Right lobe of liver (tissue), 6 donors: ENCODE data around the gene SLMAP. TPM values are rescaled to one million over a fixed set of nuclear protein-coding genes. Genes with fewer than 3 reads are reported as not detected.

Experiments
- ATAC-seq, 4 donors: fragments of 200-7000 bp; cut with Tn5 transposase; one replicate each; pipeline ENCODE4 v1.9.1; 2020; ENCODE audit warnings: mild to moderate bottlenecking in 4 of 4, moderate library complexity in 4 of 4
- DNase-seq, 3 donors: peaks; one replicate each; pipeline ENCODE4 v3.0.0-alpha.2; 2020
- H3K27ac ChIP-seq, 3 donors: fragments of 200-600 bp; one replicate each; pipeline ENCODE4 v1.8.0; 2022
- H3K27me3 ChIP-seq, 2 donors: fragments of 200-600 bp; one replicate each; pipeline ENCODE4 v1.8.0; 2022
- H3K36me3 ChIP-seq, 4 donors: fragments of 200-600 bp; sonication (generic) in 1 of 4; one replicate each; pipeline versions ENCODE4 v1.5.1 to v1.8.0; 2017 to 2022; ENCODE audit warnings: control low read depth in 1 of 4
- H3K4me1 ChIP-seq, 4 donors: fragments of 200-600 bp; sonication (generic) in 1 of 4; one replicate each; pipeline versions ENCODE4 v1.5.1 to v1.8.0; 2017 to 2022; ENCODE audit warnings: control low read depth in 1 of 4
- H3K4me3 ChIP-seq, 3 donors: fragments of 200-600 bp; one replicate each; pipeline ENCODE4 v1.8.0; 2022
- H3K9me3 ChIP-seq, 4 donors: fragments of 200-600 bp; sonication (generic) in 1 of 4; one replicate each; pipeline versions ENCODE4 v1.5.1 to v1.8.0; 2017 to 2022; ENCODE audit warnings: control low read depth in 1 of 4
- CTCF ChIP-seq, 4 donors: fragments of 200-600 bp in 3 of 4; fragments of 450-650 bp in 1 of 4; IDR thresholded peaks; one replicate each; pipeline versions ENCODE4 v1.5.1 to v1.8.0; 2016 to 2022; ENCODE audit warnings: antibody characterized with exemption in 4 of 4, mild to moderate bottlenecking in 2 of 4
- POLR2A ChIP-seq: fragments of 450-650 bp; IDR thresholded peaks from one replicate; pipeline ENCODE4 v1.6.1; 2017; ENCODE audit warnings: antibody characterized with exemption, mild to moderate bottlenecking
- WGBS: methylation state at CpG from one replicate; pipeline ENCODE4 v1.1.6; 2018; ENCODE audit warnings: low coverage, low lambda C conversion rate; ENCODE audit not compliant: insufficient coverage; ENCODE audit errors: missing lambda C conversion rate; 5-methylcytosine and 5-hydroxymethylcytosine counted together
- intact Hi-C, 2 donors: fragments of 100-400 bp; cut with DNase I; formaldehyde crosslinking; loops; one replicate each; pipeline versions ENCODE4 v1.11.2 to v1.14.1; 2022
- total RNA-seq, 6 experiments: library from RNA; depleted of rRNA in 2 of 6; stranded (reverse); fragments of >200 nt in 2 of 6; fragmentation: NEBNext Ultra II Directional in 3 of 6; extraction: Animal tissue kit (Norgen Biotek cat#: 25700) in 3 of 6; gene quantifications; one replicate each; pipeline versions ENCODE4 v1.1.0 to v1.2.4, GENCODE V29; 2016 to 2023
- donor health status: DM: no; HTN: yes; CAD: no.
- donor health status: DM: no; HTN: no; CAD: no.
- donor health status: DM: no; HTN: no; CAD: no.
- donor health status: DM: no; HTN: yes; CAD: no.
- donor health status: DM: no; HTN: yes; CAD: no.

The SLMAP gene
- total RNA-seq, 6 experiments from 2014 or later: 21.1 to 34.9 (median 25.1) TPM

DNA sequence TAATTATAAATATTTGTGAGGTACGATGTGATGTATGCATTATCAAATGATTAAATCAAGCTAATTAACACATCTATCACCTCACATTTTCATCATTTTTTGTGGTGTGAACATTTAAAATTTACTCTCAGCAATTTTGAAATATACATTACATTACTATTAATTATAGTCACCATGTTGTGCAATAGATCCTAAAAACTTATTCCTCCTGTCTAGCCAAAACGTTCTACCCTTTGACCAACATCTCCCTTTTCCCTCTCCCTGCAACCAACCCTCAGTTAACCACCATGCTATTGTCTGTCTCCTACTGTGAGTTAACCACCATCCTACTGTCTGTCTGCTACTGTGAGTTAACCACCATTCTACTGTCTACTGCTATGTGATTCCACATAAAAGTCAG is 20.7 kb upstream of the SLMAP start:
- Histone ChIP-seq H3K27me3 (no peaks in the 10 kb centered on the region), H3K36me3 (no peaks in the 10 kb centered on the region), H3K9me3 (no peaks in the 10 kb centered on the region), H3K4me3 (no peak overlapping the region), H3K4me1 (peaks cover 0 to 2% (median 0%) of the 10 kb centered on the region in 4 donors), H3K27ac (no peak overlapping the region)
- DNase-seq: no peak
- TF ChIP-seq POLR2A (no peak), CTCF (IDR thresholded peaks at IDR 0.05) (no peak)
- 61% methylated on average over 2 of the region's 2 CpGs for WGBS
- intact Hi-C loops: no loop called here
- no peak for ATAC-seq

DNA sequence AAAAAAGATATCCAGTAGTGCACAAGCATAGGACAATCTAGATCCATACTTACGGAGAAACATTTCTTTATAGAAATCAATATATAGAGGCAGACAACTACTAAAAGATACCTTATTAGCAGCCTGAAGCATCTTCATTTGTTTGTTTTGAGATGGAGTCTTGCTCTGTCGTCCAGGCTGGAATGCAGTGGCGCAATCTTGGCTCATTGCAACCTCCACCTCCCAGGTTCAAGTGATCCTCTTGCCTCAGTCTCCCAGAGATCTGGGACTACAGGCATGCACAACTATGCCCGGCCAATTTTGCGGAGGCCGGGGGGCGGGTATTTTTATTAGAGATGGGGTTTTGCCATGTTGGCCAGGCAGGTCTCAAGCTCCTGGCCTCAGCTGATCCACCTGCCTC is 18.3 kb upstream of the SLMAP start:
- Histone ChIP-seq H3K4me1 (peaks cover 0 to 9% (median 4%) of the 10 kb centered on the region in 4 donors), H3K36me3 (no peaks in the 10 kb centered on the region), H3K27me3 (no peaks in the 10 kb centered on the region), H3K27ac (no peak overlapping the region), H3K9me3 (no peaks in the 10 kb centered on the region), H3K4me3 (no peak overlapping the region)
- intact Hi-C loops: no loop called here
- 67% methylated on average over 7 of the region's 7 CpGs for WGBS
- no peak for DNase-seq
- ATAC-seq: no peak
- TF ChIP-seq POLR2A (no peak), CTCF (IDR thresholded peaks at IDR 0.05) (no peak)

- intact Hi-C loops: no loop called here
- Histone ChIP-seq H3K27ac (no peak overlapping the region), H3K27me3 (no peaks in the 10 kb centered on the region), H3K36me3 (no peaks in the 10 kb centered on the region), H3K4me1 (peaks cover 0 to 9% (median 4%) of the 10 kb centered on the region in 4 donors), H3K4me3 (no peak overlapping the region), H3K9me3 (no peaks in the 10 kb centered on the region)
- DNase-seq: no peak
- 71% methylated on average over 5 of the region's 5 CpGs for WGBS
- ATAC-seq: no peak
- TF ChIP-seq POLR2A: no peak
- no peak for TF ChIP-seq CTCF (IDR thresholded peaks at IDR 0.05)
These were observed 17.7 kb upstream of the SLMAP start for GRCh38 chr3:57738391-57738790.

DNA sequence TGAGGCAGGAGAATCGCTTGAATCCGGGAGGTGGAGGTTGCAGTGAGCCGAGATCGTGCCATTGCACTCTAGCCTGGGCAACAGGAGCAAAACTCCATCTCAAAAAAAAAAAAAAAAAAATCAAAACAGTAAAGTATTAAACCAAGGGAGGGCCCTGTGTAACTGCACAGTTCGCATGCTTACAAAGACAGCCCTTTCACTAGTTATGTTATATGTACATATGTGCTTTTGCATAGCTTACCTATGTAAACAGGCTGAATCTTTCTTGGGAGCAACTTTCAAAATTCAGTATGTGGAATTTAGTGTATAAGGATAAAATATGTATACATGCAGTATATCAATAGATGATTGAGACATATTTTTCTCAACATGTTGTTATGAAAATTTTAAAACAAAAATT is 16.1 kb upstream of the SLMAP start:
- no peak overlapping the region for H3K27ac ChIP-seq
- TF ChIP-seq POLR2A (no peak), CTCF (IDR thresholded peaks at IDR 0.05) (no peak)
- ATAC-seq (no peak), DNase-seq (no peak)
- peaks cover 0 to 9% (median 4%) of the 10 kb centered on the region in 4 donors for H3K4me1 ChIP-seq
- intact Hi-C loops: no loop called here
- no peaks in the 10 kb centered on the region for H3K9me3 ChIP-seq
- no peaks in the 10 kb centered on the region for H3K36me3 ChIP-seq
- no peaks in the 10 kb centered on the region for H3K27me3 ChIP-seq
- whole genome bisulfite sequencing: 100% methylated on average over 2 of the region's 5 CpGs
- no peak overlapping the region for H3K4me3 ChIP-seq

GRCh38 chr3:57743496-57743895 is 12.6 kb upstream of the SLMAP start:
- Histone ChIP-seq H3K27me3 (no peaks in the 10 kb centered on the region), H3K4me1 (peaks cover 0 to 9% (median 3%) of the 10 kb centered on the region in 4 donors), H3K36me3 (no peaks in the 10 kb centered on the region), H3K9me3 (no peaks in the 10 kb centered on the region), H3K4me3 (no peak overlapping the region), H3K27ac (no peak overlapping the region)
- WGBS: 33% methylated on average over 1 of the region's 1 CpG
- no peak for DNase-seq
- intact Hi-C loops: no loop called here
- no peak for TF ChIP-seq CTCF (IDR thresholded peaks at IDR 0.05)
- no peak for TF ChIP-seq POLR2A
- ATAC-seq: no peak
